HG03045 (cell line): ENCODE data around the gene MCM7.
A peak's percentile ranks its signal among the peaks of the same experiment; 100 is the strongest.

Experiments
- ATAC-seq: cut with Tn5 transposase; IDR thresholded peaks from one replicate; pipeline ENCODE4 v1.9.1; 2021; ENCODE audit warnings: mild to moderate bottlenecking, moderate library complexity; ENCODE audit not compliant: unreplicated experiment

The MCM7 gene

GRCh38 chr7:100098913-100099312 is 2.3 kb downstream of the MCM7 start:
- no peak for ATAC-seq

DNA sequence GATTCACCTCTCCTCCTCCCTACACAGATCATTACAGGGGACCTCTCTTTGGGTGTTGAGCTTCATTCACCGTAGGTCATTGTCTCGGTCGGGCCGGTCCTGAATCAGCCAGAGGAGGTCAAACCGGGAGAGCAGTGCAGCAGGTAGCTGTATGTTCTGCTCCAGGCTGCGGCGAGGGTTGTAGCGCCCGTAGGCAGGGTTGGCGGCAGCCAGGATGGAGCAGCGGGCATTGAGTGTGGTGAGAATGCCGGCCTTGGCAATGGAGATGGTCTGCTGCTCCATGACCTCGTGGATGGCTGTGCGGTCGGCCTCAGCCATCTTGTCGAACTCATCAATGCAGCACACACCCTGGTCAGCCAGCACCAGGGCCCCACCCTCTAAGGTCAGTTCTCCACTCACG is 5.5 kb downstream of the MCM7 start:
- no peak for ATAC-seq

GRCh38 chr7:100095289-100095688 is 5.9 kb downstream of the MCM7 start:
- ATAC-seq = no peak

DNA sequence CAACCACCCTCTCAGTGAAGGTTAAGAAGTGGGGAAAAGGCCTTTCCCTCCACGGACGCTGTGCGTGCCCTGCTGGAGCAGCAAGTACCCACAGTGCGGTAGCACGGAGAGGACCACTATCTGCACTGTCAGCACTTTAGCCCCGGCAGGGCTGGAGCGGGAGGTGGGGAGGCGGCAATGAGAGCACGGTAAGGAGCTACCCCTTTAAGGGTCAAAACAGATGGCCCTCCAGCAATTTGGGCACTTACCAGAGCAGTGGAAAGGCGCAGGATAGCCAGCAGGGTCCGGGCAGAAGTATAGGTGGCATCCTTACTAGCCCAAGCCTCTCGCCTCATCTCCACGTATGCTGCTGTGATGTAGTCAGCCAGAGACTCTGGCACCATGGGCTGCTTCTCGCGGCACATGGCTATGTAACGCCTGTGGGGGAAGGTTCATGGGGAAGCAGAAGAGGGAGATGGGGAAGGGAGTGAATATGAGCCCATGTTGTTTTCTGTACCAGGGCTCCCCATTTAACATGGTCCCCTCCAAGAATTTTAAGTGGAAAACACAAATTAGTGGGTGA is 7.2 kb downstream of the MCM7 start:
- ATAC-seq = no peak

DNA sequence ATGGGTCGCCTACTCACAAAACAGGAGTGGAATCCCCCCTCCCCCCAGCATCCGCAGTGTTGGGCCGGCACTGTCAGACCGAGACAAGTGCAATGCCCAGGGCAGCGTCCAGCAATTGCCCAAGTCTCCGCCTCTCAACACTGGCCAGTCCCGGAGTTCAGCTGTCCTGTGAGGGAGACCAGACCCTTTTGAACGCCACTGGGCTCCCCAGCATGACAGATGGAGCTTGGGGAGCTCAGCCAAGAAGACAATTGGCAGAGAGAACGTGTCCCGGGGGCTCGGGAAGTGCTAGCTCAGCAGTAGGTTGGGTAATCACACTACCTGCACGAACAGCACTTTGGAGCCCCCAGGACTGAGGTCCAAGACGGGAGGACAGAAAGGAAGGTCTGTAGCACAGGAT is 7.7 kb downstream of the MCM7 start:
- no peak for ATAC-seq

- no peak for ATAC-seq
Measured at GRCh38 chr7:100093054-100093453, 8.1 kb downstream of the MCM7 start.

DNA sequence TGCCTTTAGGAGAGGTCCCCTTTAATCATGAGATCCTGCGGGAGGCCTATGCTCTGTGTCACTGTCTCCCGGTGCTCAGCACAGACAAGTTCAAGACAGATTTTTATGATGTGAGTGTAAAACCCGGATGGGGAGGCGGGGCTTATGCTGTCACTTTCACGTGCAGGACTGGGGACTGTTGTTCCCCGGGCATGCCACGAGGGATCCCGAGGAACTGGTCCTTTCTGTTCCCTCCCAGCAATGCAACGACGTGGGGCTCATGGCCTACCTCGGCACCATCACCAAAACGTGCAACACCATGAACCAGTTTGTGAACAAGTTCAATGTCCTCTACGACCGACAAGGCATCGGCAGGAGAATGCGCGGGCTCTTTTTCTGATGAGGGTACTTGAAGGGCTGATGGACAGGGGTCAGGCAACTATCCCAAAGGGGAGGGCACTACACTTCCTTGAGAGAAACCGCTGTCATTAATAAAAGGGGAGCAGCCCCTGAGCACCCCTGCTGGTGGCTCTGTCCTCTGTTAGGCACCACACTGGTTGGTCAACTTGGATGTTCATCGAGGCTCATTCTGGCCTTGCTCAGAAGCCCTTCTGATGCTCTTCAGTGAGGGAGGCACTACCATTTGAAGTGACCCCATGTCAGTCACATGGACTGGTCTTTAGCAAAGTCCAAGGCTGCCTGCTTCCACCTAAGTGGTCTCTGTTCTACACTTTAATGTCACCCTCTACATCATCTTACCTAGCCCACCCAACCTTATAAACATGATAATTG is 9.6 kb downstream of the MCM7 start:
- ATAC-seq = no peak

DNA sequence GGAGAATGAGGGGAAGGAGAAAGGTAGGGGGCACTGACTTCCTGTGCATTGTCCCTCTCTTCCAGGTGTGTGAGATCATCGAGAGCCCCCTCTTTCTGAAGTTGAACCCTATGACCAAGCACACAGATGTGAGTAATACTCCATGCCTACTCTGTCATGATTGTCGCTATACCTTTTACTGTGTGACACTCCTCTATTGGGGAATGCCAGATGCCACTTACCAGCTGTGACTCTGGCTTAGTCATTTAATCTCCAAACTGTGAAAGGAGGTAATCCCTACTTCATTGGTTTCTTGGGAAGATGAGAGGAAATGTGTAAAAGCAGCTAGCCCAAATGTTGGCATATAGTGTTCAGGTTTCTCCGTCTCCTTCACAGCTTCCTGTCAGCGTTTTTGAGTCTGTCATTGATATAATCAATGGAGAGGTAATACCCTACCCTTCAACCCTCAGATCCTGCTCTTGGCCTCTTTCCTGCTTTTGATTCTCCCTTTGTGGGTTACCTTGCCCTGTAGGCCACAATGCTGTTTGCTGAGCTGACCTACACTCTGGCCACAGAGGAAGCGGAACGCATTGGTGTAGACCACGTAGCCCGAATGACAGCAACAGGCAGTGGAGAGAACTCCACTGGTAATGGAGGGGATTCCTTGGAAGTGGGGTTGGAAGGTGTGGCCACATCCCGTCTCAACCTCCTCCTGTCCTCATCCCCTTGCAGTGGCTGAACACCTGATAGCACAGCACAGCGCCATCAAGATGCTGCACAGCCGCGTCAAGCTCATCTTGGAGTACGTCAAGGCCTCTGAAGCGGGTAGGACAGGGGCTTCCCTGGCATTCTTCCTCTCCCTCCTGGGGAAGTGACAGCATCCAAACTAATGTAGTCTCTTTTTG is 10.4 kb downstream of the MCM7 start:
- ATAC-seq = no peak

DNA sequence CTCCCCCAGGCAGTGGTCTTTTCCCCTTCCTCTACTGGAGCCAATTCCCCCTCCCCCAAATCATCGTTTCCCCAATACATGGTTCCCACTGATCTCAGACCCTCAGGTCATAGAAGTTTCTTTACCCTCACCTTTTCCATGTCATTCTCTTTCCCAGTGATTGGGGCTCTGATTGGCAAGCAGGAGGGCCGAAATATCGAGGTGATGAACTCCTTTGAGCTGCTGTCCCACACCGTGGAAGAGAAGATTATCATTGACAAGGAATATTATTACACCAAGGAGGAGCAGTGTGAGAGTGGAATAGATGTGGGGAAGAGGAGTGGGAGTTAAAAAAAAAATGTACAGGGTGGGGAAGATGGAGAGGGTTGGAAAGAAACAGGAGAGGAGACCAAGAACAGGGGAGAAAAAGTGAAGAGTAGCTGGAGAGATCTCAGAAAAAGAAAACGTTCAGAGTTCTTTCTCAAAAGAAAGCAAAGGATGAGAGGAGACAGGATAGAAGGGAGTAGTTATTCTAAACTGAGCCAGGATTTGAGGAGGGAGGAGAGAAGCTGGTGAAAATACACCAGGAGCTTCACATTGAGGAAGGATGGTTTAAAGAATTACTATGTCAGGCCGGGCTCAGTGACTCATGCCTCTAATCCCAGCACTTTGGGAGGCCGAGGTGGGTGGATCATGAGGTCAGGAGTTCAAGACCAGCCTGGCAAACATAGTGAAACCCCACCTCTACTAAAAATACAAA is 11.6 kb downstream of the MCM7 start:
- no peak for ATAC-seq

GRCh38 chr7:100088621-100089457 is 12.4 kb downstream of the MCM7 start, which contains the start of gene COPS6:
Gene COPS6 (plus strand): TSS chr7:100088969. CDS start chr7:100088991, 22 bp downstream.
- peak; percentile 63 for ATAC-seq

DNA sequence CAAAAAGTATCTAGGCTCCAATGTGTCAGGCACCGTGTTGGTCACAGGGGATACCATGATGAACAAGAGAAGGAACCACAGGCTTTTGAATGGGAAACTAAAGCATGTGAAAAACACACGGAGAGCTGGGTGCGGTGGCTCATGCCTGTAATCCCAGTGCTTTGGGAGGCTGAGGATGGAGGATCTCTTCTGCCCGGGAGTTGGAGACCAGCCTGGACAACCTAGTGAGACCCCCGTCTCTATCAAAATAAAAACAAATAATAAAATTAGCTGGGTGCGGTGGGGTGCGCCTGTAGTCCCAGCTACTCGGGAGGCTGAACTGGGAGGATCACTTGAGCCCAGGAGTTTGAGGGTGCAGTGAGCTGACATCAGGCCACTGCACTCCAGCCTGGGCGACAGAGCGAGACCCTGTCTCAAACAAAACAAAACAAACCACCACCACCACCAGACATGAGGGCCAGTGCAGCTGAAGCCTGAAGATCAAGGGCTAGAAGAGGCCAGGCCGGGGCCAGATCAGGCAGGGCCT is 13.0 kb downstream of the MCM7 start:
- no peak for ATAC-seq

DNA sequence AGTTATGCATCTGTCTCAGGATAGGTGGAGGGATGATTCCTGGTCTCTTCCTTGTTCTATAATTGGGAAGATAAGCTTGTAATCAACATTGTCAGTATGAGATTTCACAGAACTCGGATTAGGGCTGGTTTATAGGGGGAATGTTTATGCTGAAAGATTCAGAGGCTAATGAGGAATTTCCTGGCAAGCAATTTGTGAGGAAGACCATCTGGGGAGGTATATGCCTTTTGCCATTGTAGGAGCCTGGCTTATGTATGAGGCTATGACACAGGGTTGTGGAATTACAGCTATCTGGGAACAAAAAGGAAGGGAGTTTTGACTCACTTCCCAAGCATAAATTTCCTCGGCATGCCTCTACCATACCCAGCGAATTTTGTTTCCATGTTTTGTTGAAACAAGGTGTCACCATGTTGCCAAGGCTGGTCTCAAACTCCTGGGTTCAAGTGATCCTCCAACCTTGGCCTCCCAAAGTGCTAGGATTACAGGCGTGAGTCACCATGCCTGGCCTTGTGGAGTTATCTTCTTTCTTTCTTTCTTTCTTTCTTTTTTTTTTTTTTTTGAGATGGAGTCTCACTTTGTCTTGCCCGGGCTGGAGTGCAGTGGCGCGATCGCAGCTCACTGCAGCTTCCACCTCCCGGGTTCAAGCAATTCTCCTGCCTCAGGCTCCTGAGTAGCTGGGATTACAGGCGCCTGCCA is 14.0 kb downstream of the MCM7 start:
- ATAC-seq = no peak

DNA sequence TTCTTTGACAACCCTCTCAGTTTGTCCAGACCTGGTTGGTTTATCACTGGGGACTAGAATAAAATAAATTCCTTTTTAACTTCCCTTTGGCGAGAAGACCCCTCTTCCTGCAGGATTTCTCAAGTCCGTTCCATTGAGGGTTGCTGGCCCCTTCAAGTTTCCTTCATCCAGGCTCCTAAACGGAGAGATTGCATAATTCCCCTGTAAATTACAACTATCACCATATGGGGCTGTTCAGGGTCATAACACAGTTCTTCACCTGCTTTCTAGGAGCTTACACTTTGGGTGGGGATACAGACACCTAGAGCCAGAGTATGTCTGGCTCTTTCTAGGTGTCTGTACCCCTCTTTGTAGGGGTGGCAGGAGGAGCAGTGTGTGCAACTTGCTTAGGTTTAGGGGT is 15.7 kb downstream of the MCM7 start:
- no peak for ATAC-seq

GRCh38 chr7:100082978-100083377 is 18.2 kb downstream of the MCM7 start:
- no peak for ATAC-seq

GRCh38 chr7:100081535-100082102 is 19.6 kb downstream of the MCM7 start, which contains the start of gene ZNF3:
Gene ZNF3 (minus strand): TSS chr7:100081723. CDS start chr7:100077357, 4,366 bp downstream.
- peak; percentile 90 for ATAC-seq

DNA sequence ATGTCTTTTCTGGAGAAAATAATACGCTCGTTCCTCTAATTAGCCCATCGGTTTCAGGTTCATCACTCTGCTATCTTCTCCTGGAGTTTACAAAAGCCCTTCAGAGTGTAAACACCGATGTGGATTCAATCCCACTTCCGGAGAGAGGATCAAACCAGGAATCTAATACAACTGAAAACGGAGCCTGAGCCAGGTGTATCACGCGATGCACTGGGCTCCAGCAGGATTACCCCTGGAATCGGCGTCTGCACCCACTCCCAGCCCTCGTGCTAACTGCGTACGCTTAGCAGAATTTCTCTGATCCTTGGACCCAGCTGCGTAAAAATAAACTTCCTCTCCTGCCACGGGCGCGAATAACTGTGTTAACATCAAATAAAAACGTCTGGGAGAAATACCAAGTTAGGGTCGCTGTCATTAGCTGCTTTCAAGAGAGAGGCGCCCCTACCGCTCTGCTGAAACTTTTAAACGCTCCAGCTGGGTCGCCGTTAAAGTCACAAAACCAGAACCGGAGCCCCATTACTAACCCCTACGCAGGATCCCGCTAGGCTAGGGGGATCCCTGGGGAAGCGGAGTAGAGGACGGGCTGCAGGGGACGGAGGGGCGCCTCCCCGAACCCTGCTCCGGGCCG is 20.2 kb downstream of the MCM7 start:
- no peak for ATAC-seq

DNA sequence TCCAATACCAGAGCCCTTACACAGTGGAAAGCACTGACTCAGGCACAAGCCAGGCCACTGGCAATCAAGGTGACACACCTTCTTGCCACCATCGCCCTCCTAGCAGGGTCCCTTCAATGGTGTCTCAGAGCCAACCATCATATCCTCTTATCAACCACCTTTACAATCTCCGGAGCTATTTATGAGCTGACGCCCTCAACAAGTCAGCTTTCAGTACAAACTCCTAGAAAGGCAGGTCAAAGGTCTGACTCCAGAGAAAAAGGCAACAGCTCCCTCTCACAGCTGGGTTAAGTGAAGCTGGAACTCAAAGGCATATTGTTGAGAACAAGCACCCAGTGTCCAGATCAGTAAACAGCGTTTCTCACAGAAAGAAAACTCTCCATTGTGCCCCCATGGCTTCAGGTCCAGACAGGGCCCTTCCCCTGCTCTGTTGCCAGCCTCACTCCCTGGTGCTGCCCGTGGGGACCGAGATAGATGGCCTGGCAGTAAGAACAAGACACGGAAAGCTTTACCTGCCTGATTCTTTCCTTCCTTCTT is 22.1 kb downstream of the MCM7 start:
- ATAC-seq = no peak

DNA sequence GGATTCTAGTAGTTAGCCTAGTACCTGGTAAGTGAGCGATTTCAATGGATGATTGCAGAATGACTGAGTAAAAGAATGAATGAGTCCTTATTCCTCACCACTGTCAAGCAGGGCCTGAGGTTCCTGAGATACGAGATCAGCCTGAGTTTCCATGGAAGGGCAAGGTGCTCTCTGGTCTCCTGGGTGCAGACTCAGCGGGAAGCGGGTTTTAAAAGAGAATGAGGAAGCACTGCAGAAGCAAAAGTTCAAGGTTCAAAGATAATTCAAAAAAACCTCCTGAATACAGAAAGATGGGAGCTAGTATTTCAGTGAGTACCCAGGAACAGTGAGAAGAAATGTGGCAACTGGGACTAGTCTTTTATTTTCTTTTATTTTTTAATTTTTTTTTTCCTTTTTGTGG is 24.0 kb downstream of the MCM7 start:
- ATAC-seq = no peak
